Endothelial cell of umbilical vein (primary cell): Measurements from ENCODE around the gene C4BPA.

Source experiments
- EZH2 ChIP-seq: IDR thresholded peaks from 2 replicates; pipeline ENCODE4 v1.6.1; 2012; ENCODE audit warnings: borderline replicate concordance, low read depth, mild to moderate bottlenecking, moderate library complexity, low read length, inconsistent platforms; ENCODE audit not compliant: severe bottlenecking
- GATA2 ChIP-seq: IDR thresholded peaks from 2 replicates; pipeline ENCODE4 v1.7.0; 2011; ENCODE audit warnings: low read depth, mild to moderate bottlenecking, moderate library complexity, mixed read lengths, low read length; ENCODE audit not compliant: insufficient read length, insufficient read depth
- JUN ChIP-seq: IDR thresholded peaks from 2 replicates; pipeline ENCODE4 v1.6.1; 2011; ENCODE audit warnings: borderline replicate concordance, low read depth; ENCODE audit not compliant: insufficient read length, insufficient read depth
- POLR2A ChIP-seq: IDR thresholded peaks from 2 replicates; pipeline ENCODE4 v1.6.1; 2012; ENCODE audit warnings: low read depth, mild to moderate bottlenecking, control low read depth, low read length
- POLR2AphosphoS5 ChIP-seq: IDR thresholded peaks from 2 replicates; pipeline ENCODE4 v1.6.1; 2012; ENCODE audit warnings: low read depth, mild to moderate bottlenecking, control low read depth, low read length, moderate library complexity; ENCODE audit not compliant: insufficient read depth
- TF ChIP-seq, protein P1 (sequence below), 2 donors: IDR thresholded peaks; 1 replicate in 1 of 2; 2 replicates in 1 of 2; pipeline ENCODE4 v1.5.1; 2011; ENCODE audit warnings: low read length in 2 of 2, mild to moderate bottlenecking in 2 of 2, moderate library complexity in 2 of 2, control low read depth in 1 of 2, inconsistent platforms in 1 of 2, low read depth in 1 of 2; ENCODE audit not compliant: insufficient read depth in 1 of 2; ENCODE audit errors: extremely low read depth in 1 of 2

- TF ChIP-seq, protein P1, sequence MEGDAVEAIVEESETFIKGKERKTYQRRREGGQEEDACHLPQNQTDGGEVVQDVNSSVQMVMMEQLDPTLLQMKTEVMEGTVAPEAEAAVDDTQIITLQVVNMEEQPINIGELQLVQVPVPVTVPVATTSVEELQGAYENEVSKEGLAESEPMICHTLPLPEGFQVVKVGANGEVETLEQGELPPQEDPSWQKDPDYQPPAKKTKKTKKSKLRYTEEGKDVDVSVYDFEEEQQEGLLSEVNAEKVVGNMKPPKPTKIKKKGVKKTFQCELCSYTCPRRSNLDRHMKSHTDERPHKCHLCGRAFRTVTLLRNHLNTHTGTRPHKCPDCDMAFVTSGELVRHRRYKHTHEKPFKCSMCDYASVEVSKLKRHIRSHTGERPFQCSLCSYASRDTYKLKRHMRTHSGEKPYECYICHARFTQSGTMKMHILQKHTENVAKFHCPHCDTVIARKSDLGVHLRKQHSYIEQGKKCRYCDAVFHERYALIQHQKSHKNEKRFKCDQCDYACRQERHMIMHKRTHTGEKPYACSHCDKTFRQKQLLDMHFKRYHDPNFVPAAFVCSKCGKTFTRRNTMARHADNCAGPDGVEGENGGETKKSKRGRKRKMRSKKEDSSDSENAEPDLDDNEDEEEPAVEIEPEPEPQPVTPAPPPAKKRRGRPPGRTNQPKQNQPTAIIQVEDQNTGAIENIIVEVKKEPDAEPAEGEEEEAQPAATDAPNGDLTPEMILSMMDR (IDR thresholded peaks at IDR 0.05; ENCODE audit: extremely low read depth in 1 of 2, insufficient read depth in 1 of 2, low read depth in 1 of 2, low read length in 2 of 2): no peak
- no peak for TF ChIP-seq GATA2
- TF ChIP-seq POLR2A: no peak
- TF ChIP-seq POLR2AphosphoS5: no peak
- no peak for TF ChIP-seq EZH2
- TF ChIP-seq JUN: no peak
Observed at GRCh38 chr1:207070811-207071210, 33.2 kb upstream of the C4BPA start.
